A549 treated with Hydrocortisone at 1 μM for 4 hours (cell line): ENCODE data around the gene NOD1. TPM values are rescaled to one million over a fixed set of nuclear protein-coding genes. Genes with fewer than 3 reads are reported as not detected.

Experiments
- total RNA-seq: library from RNA; stranded (reverse); fragments of 200-300 nt; extraction: Qiagen RNA extraction; gene quantifications from 5 replicates; pipeline ENCODE4 v1.2.3, GENCODE V29; 2022

Gene NOD1, protein sequence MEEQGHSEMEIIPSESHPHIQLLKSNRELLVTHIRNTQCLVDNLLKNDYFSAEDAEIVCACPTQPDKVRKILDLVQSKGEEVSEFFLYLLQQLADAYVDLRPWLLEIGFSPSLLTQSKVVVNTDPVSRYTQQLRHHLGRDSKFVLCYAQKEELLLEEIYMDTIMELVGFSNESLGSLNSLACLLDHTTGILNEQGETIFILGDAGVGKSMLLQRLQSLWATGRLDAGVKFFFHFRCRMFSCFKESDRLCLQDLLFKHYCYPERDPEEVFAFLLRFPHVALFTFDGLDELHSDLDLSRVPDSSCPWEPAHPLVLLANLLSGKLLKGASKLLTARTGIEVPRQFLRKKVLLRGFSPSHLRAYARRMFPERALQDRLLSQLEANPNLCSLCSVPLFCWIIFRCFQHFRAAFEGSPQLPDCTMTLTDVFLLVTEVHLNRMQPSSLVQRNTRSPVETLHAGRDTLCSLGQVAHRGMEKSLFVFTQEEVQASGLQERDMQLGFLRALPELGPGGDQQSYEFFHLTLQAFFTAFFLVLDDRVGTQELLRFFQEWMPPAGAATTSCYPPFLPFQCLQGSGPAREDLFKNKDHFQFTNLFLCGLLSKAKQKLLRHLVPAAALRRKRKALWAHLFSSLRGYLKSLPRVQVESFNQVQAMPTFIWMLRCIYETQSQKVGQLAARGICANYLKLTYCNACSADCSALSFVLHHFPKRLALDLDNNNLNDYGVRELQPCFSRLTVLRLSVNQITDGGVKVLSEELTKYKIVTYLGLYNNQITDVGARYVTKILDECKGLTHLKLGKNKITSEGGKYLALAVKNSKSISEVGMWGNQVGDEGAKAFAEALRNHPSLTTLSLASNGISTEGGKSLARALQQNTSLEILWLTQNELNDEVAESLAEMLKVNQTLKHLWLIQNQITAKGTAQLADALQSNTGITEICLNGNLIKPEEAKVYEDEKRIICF
- 5.5 to 7.4 TPM (median 6.7 TPM) in 5 replicates for total RNA-seq

DNA sequence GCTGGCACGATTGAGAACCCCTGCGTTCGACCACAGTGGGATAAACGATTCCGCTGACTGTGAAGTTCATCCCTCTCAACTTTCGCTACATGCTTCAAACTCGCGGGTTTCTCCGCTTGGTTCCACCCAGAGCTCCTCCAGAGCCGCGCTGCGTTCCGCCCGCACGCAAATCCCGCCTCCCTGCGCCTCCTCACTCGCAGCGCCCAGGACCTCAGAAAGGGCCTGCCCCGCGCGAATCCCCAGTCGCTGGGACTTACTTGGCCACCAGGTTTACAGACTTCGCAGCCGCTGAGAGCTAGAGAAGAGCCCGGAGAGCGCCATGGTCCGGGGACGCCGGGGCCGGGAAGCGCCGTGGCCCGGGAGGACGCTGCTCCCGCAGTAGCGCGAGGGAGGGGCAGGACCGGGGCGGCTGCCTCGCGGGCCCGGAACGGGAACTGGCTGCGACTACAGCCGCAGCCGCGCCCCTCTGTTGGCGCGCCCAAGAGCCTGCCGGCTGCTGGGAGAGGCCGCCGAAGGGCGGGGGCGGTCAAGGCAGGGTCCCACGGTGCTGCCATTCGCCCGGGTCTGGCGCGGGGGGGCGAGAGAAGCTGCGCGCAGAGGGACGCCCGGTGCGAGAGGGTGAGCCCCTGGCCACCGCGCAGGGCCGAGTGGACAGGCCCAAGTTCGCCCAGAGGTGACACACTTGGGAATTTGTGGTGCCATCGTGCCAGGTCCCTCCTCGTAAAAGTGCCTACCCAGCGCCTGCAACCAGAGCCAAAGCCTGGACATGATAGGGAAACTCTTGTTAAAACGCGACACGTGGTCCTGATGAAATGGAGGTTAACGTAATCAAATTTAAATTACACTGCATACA is at the start of gene NOD1:
NOD1 (minus strand) TSS at position 436 of the 853 bp plus-strand sequence. CDS start 21,863 bp downstream, outside the sequence.

DNA sequence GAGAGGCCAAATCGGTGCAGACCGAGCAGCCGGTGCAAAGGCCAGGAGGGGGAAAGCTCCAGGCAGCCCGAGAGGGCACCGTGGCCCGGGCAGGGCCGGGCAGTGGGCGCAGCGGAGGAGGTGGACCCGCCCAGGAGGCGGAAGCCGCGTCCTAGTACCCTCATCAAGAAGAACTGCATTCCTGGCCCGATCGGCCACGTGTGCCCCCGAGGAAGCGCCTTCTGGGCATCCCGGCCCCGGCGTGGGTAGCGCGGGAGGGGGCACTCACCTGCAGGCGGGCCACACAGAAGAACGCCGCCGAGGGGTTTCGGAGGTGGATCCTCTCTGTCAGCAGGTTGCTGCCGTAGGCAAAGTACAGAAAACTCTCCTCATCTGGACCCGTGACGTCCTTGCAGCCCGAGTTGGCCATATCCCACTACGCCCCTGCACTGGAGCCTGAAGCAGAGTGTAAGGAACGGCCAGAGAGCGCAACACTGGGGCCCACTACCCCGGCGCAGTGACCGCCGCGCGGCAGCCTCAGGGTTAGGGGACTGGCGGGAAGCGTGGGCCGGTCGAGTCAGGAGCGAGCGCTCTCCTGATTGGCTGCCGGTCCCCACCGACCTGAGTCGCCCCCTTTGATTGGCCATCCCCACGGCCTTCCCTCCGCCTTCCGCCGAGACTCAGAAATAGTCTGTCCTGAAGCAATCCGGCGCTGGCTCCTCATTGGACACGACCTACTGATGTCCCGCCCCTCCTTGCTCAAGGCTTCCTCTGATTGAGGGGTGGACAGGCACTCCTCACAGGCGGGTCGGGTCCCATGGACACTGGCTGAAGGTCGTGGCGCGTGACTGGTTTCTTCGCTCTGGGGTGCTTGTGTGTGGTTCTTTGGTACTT is 26.0 kb upstream of the NOD1 start, which contains the start of gene GGCT:
GGCT (minus strand) TSS at position 529 of the 873 bp plus-strand sequence; CDS start at position 409, 120 bp downstream.

Other genes starting within 250 kb of the NOD1 start
- 4.7 to 6.4 TPM (median 5.5 TPM) in 5 replicates for gene ZNRF2, start 194.2 kb downstream of the NOD1 start, total RNA-seq
- gene GGCT, start 26.0 kb upstream of the NOD1 start, total RNA-seq = 68.3 to 75.3 TPM (median 72.7 TPM) in 5 replicates
- gene GARS1, start 116.1 kb upstream of the NOD1 start, total RNA-seq = 136 to 157 TPM (median 143 TPM) in 5 replicates
- gene CRHR2, start 203.7 kb upstream of the NOD1 start, total RNA-seq = 0.02 to 0.06 TPM (median 0.05 TPM) in 3 of 5 replicates, not detected in the others